Skeletal muscle satellite cell (primary cell): Measurements from ENCODE around the gene ST6GAL2.

Experiments used
- H3K27me3 ChIP-seq: 2 replicates; pipeline ENCODE4 v1.7.0; 2013; ENCODE audit warnings: low read length; ENCODE audit not compliant: control insufficient read depth, insufficient read depth
- H3K36me3 ChIP-seq: 2 replicates; pipeline ENCODE4 v1.7.0; 2013; ENCODE audit warnings: mild to moderate bottlenecking, control low read depth, low read length; ENCODE audit not compliant: insufficient read depth
- H3K4me1 ChIP-seq: 2 replicates; pipeline ENCODE4 v1.7.0; 2013; ENCODE audit warnings: low read length; ENCODE audit not compliant: control insufficient read depth, insufficient read depth
- H3K4me2 ChIP-seq: 2 replicates; pipeline ENCODE4 v1.7.0; 2013; ENCODE audit warnings: mild to moderate bottlenecking, low read length
- H3K4me3 ChIP-seq: 2 replicates; pipeline ENCODE4 v1.7.0; 2013; ENCODE audit warnings: low read length
- H3K9ac ChIP-seq: 2 replicates; pipeline ENCODE4 v1.7.0; 2013; ENCODE audit warnings: mild to moderate bottlenecking, low read depth, low read length, moderate library complexity
- H3K9me3 ChIP-seq: replicated peaks from 2 replicates; pipeline ENCODE4 v1.7.0; 2013; ENCODE audit warnings: mild to moderate bottlenecking, control low read depth, low read length

Gene ST6GAL2

GRCh38 chr2:106812841-106813240, 73.1 kb downstream of the ST6GAL2 start:
- H3K4me3 ChIP-seq, result no peak overlapping the region
- H3K9me3 ChIP-seq, result peaks cover 4% of the 10 kb centered on the region
- no peak overlapping the region for H3K9ac ChIP-seq
- H3K4me1 ChIP-seq, result no peaks in the 10 kb centered on the region
- no peaks in the 10 kb centered on the region for H3K27me3 ChIP-seq
- no peak overlapping the region for H3K4me2 ChIP-seq
- no peaks in the 10 kb centered on the region for H3K36me3 ChIP-seq

GRCh38 chr2:106812383-106812782, 73.6 kb downstream of the ST6GAL2 start:
- Histone ChIP-seq H3K9ac (no peak overlapping the region), H3K36me3 (no peaks in the 10 kb centered on the region), H3K9me3 (peaks cover 3% of the 10 kb centered on the region), H3K4me3 (no peak overlapping the region), H3K4me1 (no peaks in the 10 kb centered on the region), H3K27me3 (no peaks in the 10 kb centered on the region), H3K4me2 (no peak overlapping the region)

- no peaks in the 10 kb centered on the region for H3K9me3 ChIP-seq
- H3K36me3 ChIP-seq, result no peaks in the 10 kb centered on the region
- H3K4me1 ChIP-seq, result no peaks in the 10 kb centered on the region
- H3K4me3 ChIP-seq, result no peak overlapping the region
- H3K9ac ChIP-seq, result no peak overlapping the region
- no peak overlapping the region for H3K4me2 ChIP-seq
- no peaks in the 10 kb centered on the region for H3K27me3 ChIP-seq
Observed at GRCh38 chr2:106805716-106806115, 80.3 kb downstream of the ST6GAL2 start.

GRCh38 chr2:106804161-106804560, 81.8 kb downstream of the ST6GAL2 start:
- Histone ChIP-seq H3K27me3 (no peaks in the 10 kb centered on the region), H3K4me2 (no peak overlapping the region), H3K36me3 (no peaks in the 10 kb centered on the region), H3K9ac (no peak overlapping the region), H3K4me3 (no peak overlapping the region), H3K4me1 (no peaks in the 10 kb centered on the region), H3K9me3 (peaks cover 3% of the 10 kb centered on the region)

GRCh38 chr2:106800976-106801655, 84.9 kb downstream of the ST6GAL2 start:
- Histone ChIP-seq H3K36me3 (no peaks in the 10 kb centered on the region), H3K4me3 (no peak overlapping the region), H3K4me2 (no peak overlapping the region)

GRCh38 chr2:106800180-106800579, 85.8 kb downstream of the ST6GAL2 start:
- Histone ChIP-seq H3K4me2 (no peak overlapping the region), H3K9ac (no peak overlapping the region), H3K9me3 (peaks cover 9% of the 10 kb centered on the region), H3K4me3 (no peak overlapping the region), H3K27me3 (no peaks in the 10 kb centered on the region), H3K4me1 (no peaks in the 10 kb centered on the region), H3K36me3 (no peaks in the 10 kb centered on the region)

More at GRCh38 chr2:106800976-106801655, 84.9 kb downstream of the ST6GAL2 start:
- no peaks in the 10 kb centered on the region for H3K4me1 ChIP-seq
- no peaks in the 10 kb centered on the region for H3K27me3 ChIP-seq
- peaks cover 6% of the 10 kb centered on the region for H3K9me3 ChIP-seq
- H3K9ac ChIP-seq, result no peak overlapping the region

- H3K4me3 ChIP-seq, result no peak overlapping the region
- H3K9me3 ChIP-seq, result peaks cover 9% of the 10 kb centered on the region
Observed at GRCh38 chr2:106798826-106799552, 87.0 kb downstream of the ST6GAL2 start.

GRCh38 chr2:106797494-106797893, 88.5 kb downstream of the ST6GAL2 start:
- no peak overlapping the region for H3K9ac ChIP-seq
- H3K9me3 ChIP-seq, result peaks cover 9% of the 10 kb centered on the region
- no peaks in the 10 kb centered on the region for H3K4me1 ChIP-seq
- H3K4me3 ChIP-seq, result no peak overlapping the region
- no peak overlapping the region for H3K4me2 ChIP-seq
- no peaks in the 10 kb centered on the region for H3K36me3 ChIP-seq
- no peaks in the 10 kb centered on the region for H3K27me3 ChIP-seq

More at GRCh38 chr2:106798826-106799552, 87.0 kb downstream of the ST6GAL2 start:
- no peak overlapping the region for H3K9ac ChIP-seq
- H3K27me3 ChIP-seq, result no peaks in the 10 kb centered on the region
- no peaks in the 10 kb centered on the region for H3K4me1 ChIP-seq
- H3K4me2 ChIP-seq, result no peak overlapping the region
- no peaks in the 10 kb centered on the region for H3K36me3 ChIP-seq

- no peaks in the 10 kb centered on the region for H3K4me1 ChIP-seq
- H3K27me3 ChIP-seq, result no peaks in the 10 kb centered on the region
- H3K9me3 ChIP-seq, result peaks cover 3% of the 10 kb centered on the region
- H3K4me3 ChIP-seq, result no peak overlapping the region
- no peak overlapping the region for H3K4me2 ChIP-seq
- H3K9ac ChIP-seq, result no peak overlapping the region
- H3K36me3 ChIP-seq, result no peaks in the 10 kb centered on the region
Observed at GRCh38 chr2:106792671-106793070, 93.3 kb downstream of the ST6GAL2 start.

- H3K4me2 ChIP-seq, result no peak overlapping the region
- no peak overlapping the region for H3K9ac ChIP-seq
- H3K36me3 ChIP-seq, result no peaks in the 10 kb centered on the region
- no peaks in the 10 kb centered on the region for H3K4me1 ChIP-seq
- H3K9me3 ChIP-seq, result no peaks in the 10 kb centered on the region
- H3K27me3 ChIP-seq, result no peaks in the 10 kb centered on the region
- no peak overlapping the region for H3K4me3 ChIP-seq
Observed at GRCh38 chr2:106789185-106789584, 96.8 kb downstream of the ST6GAL2 start.

- Histone ChIP-seq H3K9ac (no peak overlapping the region), H3K27me3 (no peaks in the 10 kb centered on the region), H3K4me3 (no peak overlapping the region), H3K9me3 (no peaks in the 10 kb centered on the region), H3K4me1 (no peaks in the 10 kb centered on the region), H3K4me2 (no peak overlapping the region), H3K36me3 (no peaks in the 10 kb centered on the region)
Observed at GRCh38 chr2:106782681-106783080, 103.3 kb downstream of the ST6GAL2 start.

- H3K36me3 ChIP-seq, result no peaks in the 10 kb centered on the region
- H3K4me1 ChIP-seq, result no peaks in the 10 kb centered on the region
- no peak overlapping the region for H3K4me3 ChIP-seq
- no peak overlapping the region for H3K4me2 ChIP-seq
- H3K9me3 ChIP-seq, result no peaks in the 10 kb centered on the region
- H3K9ac ChIP-seq, result no peak overlapping the region
- H3K27me3 ChIP-seq, result no peaks in the 10 kb centered on the region
Observed at GRCh38 chr2:106781196-106781595, 104.8 kb downstream of the ST6GAL2 start.
